Vagina (tissue), 2 donors: ENCODE results near the gene NFIA. TPM values are rescaled to one million over a fixed set of nuclear protein-coding genes. Genes with fewer than 3 reads are reported as not detected.

Experiments used
- DNase-seq, 2 donors: peaks; one replicate each; pipeline ENCODE4 v3.0.0-alpha.2; 2017; ENCODE audit errors: extremely low spot score in 2 of 2
- H3K27ac ChIP-seq: fragments of 200-600 bp; sonication (generic); one replicate; pipeline ENCODE4 v1.5.1; 2019
- H3K27me3 ChIP-seq: fragments of 200-600 bp; sonication (generic); one replicate; pipeline ENCODE4 v1.5.1; 2019
- H3K36me3 ChIP-seq, 2 donors: fragments of 200-600 bp; sonication (generic); one replicate each; pipeline ENCODE4 v1.5.1; 2017 to 2019
- H3K4me1 ChIP-seq: fragments of 200-600 bp; sonication (generic); one replicate; pipeline ENCODE4 v1.5.1; 2019
- H3K4me3 ChIP-seq, 2 donors: fragments of 200-600 bp; sonication (generic); 1 replicate in 1 of 2; 2 replicates in 1 of 2; pipeline ENCODE4 v1.5.1; 2016 to 2019
- H3K9me3 ChIP-seq: fragments of 200-600 bp; sonication (generic); one replicate; pipeline ENCODE4 v1.5.1; 2019
- CTCF ChIP-seq, 3 experiments: fragments of 450-650 bp in 2 of 3; fragments of 200-600 bp in 1 of 3; sonication (generic) in 1 of 3; IDR thresholded peaks; one replicate each; pipeline ENCODE4 v1.5.1; 2017 to 2019; ENCODE audit warnings: antibody characterized with exemption in 3 of 3, mild to moderate bottlenecking in 2 of 3, moderate library complexity in 2 of 3
- POLR2A ChIP-seq, 2 donors: fragments of 450-650 bp; IDR thresholded peaks; one replicate each; pipeline ENCODE4 v1.6.1; 2017; ENCODE audit warnings: antibody characterized with exemption in 2 of 2, mild to moderate bottlenecking in 2 of 2, moderate library complexity in 2 of 2
- POLR2AphosphoS5 ChIP-seq, 2 donors: sonication (generic); formaldehyde crosslinking; IDR thresholded peaks; one replicate each; pipeline ENCODE4 v1.9.0; 2017; ENCODE audit warnings: antibody characterized with exemption in 2 of 2, mild to moderate bottlenecking in 2 of 2, low read depth in 1 of 2; ENCODE audit not compliant: insufficient read depth in 1 of 2
- intact Hi-C: fragments of 100-400 bp; cut with DNase I; formaldehyde crosslinking; loops from one replicate; pipeline ENCODE4 v1.15.1; 2023
- total RNA-seq: library from RNA; depleted of rRNA; stranded (reverse); fragments of >200 nt; gene quantifications from one replicate; pipeline ENCODE4 v1.2.3, GENCODE V29; 2016

NFIA gene
- total RNA-seq, 1 donor from 2014 or later: 59.2 TPM

- no peaks in the 10 kb centered on the region for H3K9me3 ChIP-seq
- no peaks in the 10 kb centered on the region for H3K36me3 ChIP-seq
- TF ChIP-seq CTCF (IDR thresholded peaks at IDR 0.05): no peak
- TF ChIP-seq POLR2AphosphoS5 (IDR thresholded peaks at IDR 0.05; ENCODE audit: insufficient read depth in 1 of 2, low read depth in 1 of 2): no peak
- no peak for TF ChIP-seq POLR2A (IDR thresholded peaks at IDR 0.05)
- intact Hi-C loops: no loop called here
- no peaks in the 10 kb centered on the region for H3K27me3 ChIP-seq
- no peak for DNase-seq
- peaks cover 45% of the 10 kb centered on the region for H3K4me1 ChIP-seq
- peak overlapping the region; percentile 36 for H3K4me3 ChIP-seq
- H3K27ac ChIP-seq: peak overlapping the region; percentile 73
These were observed 101.2 kb downstream of the NFIA start for GRCh38 chr1:61183471-61184039.

GRCh38 chr1:61184040-61184713, 101.8 kb downstream of the NFIA start:
- no peaks in the 10 kb centered on the region for H3K36me3 ChIP-seq
- peaks cover 45% of the 10 kb centered on the region for H3K4me1 ChIP-seq
- H3K27ac ChIP-seq: peak overlapping the region; percentile 73
- H3K4me3 ChIP-seq: peak overlapping the region; percentile 36
- H3K9me3 ChIP-seq: no peaks in the 10 kb centered on the region
- no peak for TF ChIP-seq CTCF (IDR thresholded peaks at IDR 0.05)
- TF ChIP-seq POLR2AphosphoS5 (IDR thresholded peaks at IDR 0.05; ENCODE audit: insufficient read depth in 1 of 2, low read depth in 1 of 2): peak; percentile 74 to 95
- TF ChIP-seq POLR2A (IDR thresholded peaks at IDR 0.05): no peak
- DNase-seq: peak in 1 of 2 donors; percentile 94
- H3K27me3 ChIP-seq: no peaks in the 10 kb centered on the region
- intact Hi-C loops: no loop called here

- H3K9me3 ChIP-seq: no peaks in the 10 kb centered on the region
- peaks cover 45% of the 10 kb centered on the region for H3K4me1 ChIP-seq
- H3K4me3 ChIP-seq: peak overlapping the region; percentile 36
- H3K27ac ChIP-seq: peak overlapping the region; percentile 73
- TF ChIP-seq POLR2AphosphoS5 (IDR thresholded peaks at IDR 0.05; ENCODE audit: insufficient read depth in 1 of 2, low read depth in 1 of 2) (no peak), POLR2A (IDR thresholded peaks at IDR 0.05) (no peak), CTCF (IDR thresholded peaks at IDR 0.05) (no peak)
- H3K27me3 ChIP-seq: no peaks in the 10 kb centered on the region
- H3K36me3 ChIP-seq: no peaks in the 10 kb centered on the region
- no peak for DNase-seq
- intact Hi-C loops: no loop called here
These were observed 102.3 kb downstream of the NFIA start for GRCh38 chr1:61184714-61185106.

GRCh38 chr1:61186753-61187152, 104.4 kb downstream of the NFIA start:
- Histone ChIP-seq H3K4me1 (peaks cover 54% of the 10 kb centered on the region), H3K36me3 (no peaks in the 10 kb centered on the region), H3K27ac (no peak overlapping the region), H3K4me3 (no peak overlapping the region), H3K27me3 (no peaks in the 10 kb centered on the region), H3K9me3 (no peaks in the 10 kb centered on the region)
- intact Hi-C loops: no loop called here
- TF ChIP-seq POLR2AphosphoS5 (IDR thresholded peaks at IDR 0.05; ENCODE audit: insufficient read depth in 1 of 2, low read depth in 1 of 2) (no peak), CTCF (IDR thresholded peaks at IDR 0.05) (no peak), POLR2A (IDR thresholded peaks at IDR 0.05) (no peak)
- DNase-seq: no peak
